Measurements from ENCODE around the gene PLA2G1B.

The PLA2G1B gene

GRCh38 chr12:120327593-120327992 is at the start of gene PLA2G1B:
PLA2G1B (minus strand) TSS chr12:120327779; CDS start chr12:120327753, 26 bp downstream.
- DNase-seq (ENCODE audit: insufficient read length, low spot score) = no peak
- no peak for FAIRE-seq
- TF ChIP-seq CTCF (IDR thresholded peaks at IDR 0.05; ENCODE audit: insufficient read depth, missing control alignments) = no peak

- no peak for DNase-seq (ENCODE audit: insufficient read length, low spot score)
- TF ChIP-seq CTCF (IDR thresholded peaks at IDR 0.05; ENCODE audit: insufficient read depth, missing control alignments) = no peak
- FAIRE-seq = no peak
Observed at GRCh38 chr12:120376934-120377572, 49.5 kb upstream of the PLA2G1B start.

- no peak for TF ChIP-seq CTCF (IDR thresholded peaks at IDR 0.05; ENCODE audit: insufficient read depth, missing control alignments)
- no peak for DNase-seq (ENCODE audit: insufficient read length, low spot score)
- FAIRE-seq = no peak
Observed at GRCh38 chr12:120376416-120376815, 48.8 kb upstream of the PLA2G1B start.

- no peak for TF ChIP-seq CTCF (IDR thresholded peaks at IDR 0.05; ENCODE audit: insufficient read depth, missing control alignments)
- DNase-seq (ENCODE audit: insufficient read length, low spot score) (no peak), FAIRE-seq (no peak)
Observed at GRCh38 chr12:120376009-120376408, 48.4 kb upstream of the PLA2G1B start.

GRCh38 chr12:120373683-120374082 is 46.1 kb upstream of the PLA2G1B start:
- TF ChIP-seq CTCF (IDR thresholded peaks at IDR 0.05; ENCODE audit: insufficient read depth, missing control alignments) = no peak
- no peak for FAIRE-seq
- DNase-seq (ENCODE audit: insufficient read length, low spot score) = no peak

- TF ChIP-seq CTCF (IDR thresholded peaks at IDR 0.05; ENCODE audit: insufficient read depth, missing control alignments) = no peak
- FAIRE-seq (no peak), DNase-seq (ENCODE audit: insufficient read length, low spot score) (no peak)
Observed at GRCh38 chr12:120370343-120371243, 43.0 kb upstream of the PLA2G1B start.
